Measurements from ENCODE around the gene IFT20. TPM values are rescaled to one million over a fixed set of nuclear protein-coding genes. Genes with fewer than 3 reads are reported as not detected.

IFT20 gene
- total RNA-seq, 4 donors from 2014 or later = 38.5 to 78.0 (median 63.6) TPM

- no peak for TF ChIP-seq POLR2A (IDR thresholded peaks at IDR 0.05)
- TF ChIP-seq CTCF (IDR thresholded peaks at IDR 0.05) = no peak
- Histone ChIP-seq H3K4me3 (replicated peaks in 1 of 3) (no peak overlapping the region), H3K4me1 (peaks cover 0 to 14% of the 10 kb centered on the region in 2 donors), H3K27me3 (no peaks in the 10 kb centered on the region), H3K36me3 (peaks cover 73 to 77% of the 10 kb centered on the region in 2 donors), H3K9me3 (no peaks in the 10 kb centered on the region), H3K27ac (no peak overlapping the region)
- intact Hi-C loops (cut with DNase I) = no loop called here
- no peak for DNase-seq
- WGBS, 2 donors = 94 to 97% methylated on average over 7 of the region's 7 CpGs
Measured at GRCh38 chr17:28350271-28350670, 15.0 kb upstream of the IFT20 start.

GRCh38 chr17:28348979-28349378 is 13.7 kb upstream of the IFT20 start:
- no peaks in the 10 kb centered on the region for H3K9me3 ChIP-seq
- H3K4me1 ChIP-seq = peaks cover 0 to 16% of the 10 kb centered on the region in 2 donors
- no peak for DNase-seq
- intact Hi-C loops (cut with DNase I) = no loop called here
- peaks cover 75 to 77% of the 10 kb centered on the region in 2 donors for H3K36me3 ChIP-seq
- TF ChIP-seq CTCF (IDR thresholded peaks at IDR 0.05) = no peak
- TF ChIP-seq POLR2A (IDR thresholded peaks at IDR 0.05) = no peak
- no peak overlapping the region for H3K4me3 ChIP-seq (replicated peaks in 1 of 3)
- WGBS, 2 donors = 50 to 90% methylated on average over 2 to 3 of the region's 3 CpGs
- H3K27me3 ChIP-seq = no peaks in the 10 kb centered on the region
- no peak overlapping the region for H3K27ac ChIP-seq

GRCh38 chr17:28347261-28347891 is 12.1 kb upstream of the IFT20 start:
- TF ChIP-seq POLR2A (IDR thresholded peaks at IDR 0.05) = no peak
- no peak for TF ChIP-seq CTCF (IDR thresholded peaks at IDR 0.05)

GRCh38 chr17:28346746-28347246 is 11.5 kb upstream of the IFT20 start:
- intact Hi-C loops (cut with DNase I) = no loop called here
- Histone ChIP-seq H3K4me1 (peaks cover 0 to 22% of the 10 kb centered on the region in 2 donors), H3K36me3 (peaks cover 70 to 76% of the 10 kb centered on the region in 2 donors), H3K4me3 (replicated peaks in 1 of 3) (no peak overlapping the region), H3K27ac (peak overlapping the region in 1 of 3 donors; percentile 18), H3K9me3 (no peaks in the 10 kb centered on the region), H3K27me3 (no peaks in the 10 kb centered on the region)
- no peak for DNase-seq
- 75 to 76% methylated on average over 7 of the region's 7 CpGs for WGBS, 2 donors
- peak in 1 of 6 experiments; percentile 13 for TF ChIP-seq CTCF (IDR thresholded peaks at IDR 0.05)
- no peak for TF ChIP-seq POLR2A (IDR thresholded peaks at IDR 0.05)

More at GRCh38 chr17:28347261-28347891, 12.1 kb upstream of the IFT20 start:
- Histone ChIP-seq H3K36me3 (peaks cover 70 to 74% of the 10 kb centered on the region in 2 donors), H3K4me3 (replicated peaks in 1 of 3) (no peak overlapping the region), H3K27ac (no peak overlapping the region), H3K27me3 (no peaks in the 10 kb centered on the region), H3K9me3 (no peaks in the 10 kb centered on the region), H3K4me1 (peaks cover 0 to 22% of the 10 kb centered on the region in 2 donors)
- 85 to 86% methylated on average over 5 to 8 of the region's 8 CpGs for WGBS, 2 donors
- intact Hi-C loops (cut with DNase I) = no loop called here
- DNase-seq = no peak

- no peak for DNase-seq
- Histone ChIP-seq H3K4me3 (replicated peaks in 1 of 3) (no peak overlapping the region), H3K4me1 (peaks cover 0 to 22% of the 10 kb centered on the region in 2 donors), H3K27me3 (no peaks in the 10 kb centered on the region), H3K9me3 (no peaks in the 10 kb centered on the region), H3K36me3 (peaks cover 70 to 76% of the 10 kb centered on the region in 2 donors), H3K27ac (peak overlapping the region in 1 of 3 donors; percentile 18)
- WGBS, 2 donors = 92 to 98% methylated on average over 2 of the region's 2 CpGs
- intact Hi-C loops (cut with DNase I) = no loop called here
- TF ChIP-seq CTCF (IDR thresholded peaks at IDR 0.05) (no peak), POLR2A (IDR thresholded peaks at IDR 0.05) (no peak)
Measured at GRCh38 chr17:28346199-28346580, 10.9 kb upstream of the IFT20 start.

Data from thyroid gland (tissue), 4 donors.